Smooth muscle cell of the brain vasculature (primary cell): ENCODE data around the gene RASL11B.

ENCODE experiments used
- DNase-seq: peaks from one replicate; pipeline ENCODE4 v3.0.0-alpha.2; 2012; ENCODE audit warnings: low read depth, low spot score

The RASL11B gene

GRCh38 chr4:52843351-52843750 lies 18.8 kb upstream of the RASL11B start:
- DNase-seq = no peak

DNA sequence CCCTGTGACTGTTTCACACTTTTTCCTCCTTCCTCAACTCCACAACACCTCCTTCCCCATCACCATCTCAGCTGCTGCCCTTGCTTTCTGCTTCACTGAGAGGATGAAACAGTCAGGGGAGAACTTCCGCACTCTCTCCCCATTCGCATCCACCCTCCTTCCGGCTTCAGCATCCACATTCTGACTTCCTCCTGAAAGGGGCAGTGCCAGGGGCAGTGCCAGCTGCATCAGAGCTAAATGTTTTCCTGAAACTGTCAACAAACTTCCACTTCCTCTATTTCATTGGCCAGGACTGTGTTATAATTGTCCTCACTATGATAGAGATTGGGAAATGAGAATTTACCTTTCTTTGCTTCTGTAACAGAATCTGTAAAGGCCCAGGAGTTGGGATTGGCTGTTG lies 18.2 kb upstream of the RASL11B start:
- no peak for DNase-seq

DNA sequence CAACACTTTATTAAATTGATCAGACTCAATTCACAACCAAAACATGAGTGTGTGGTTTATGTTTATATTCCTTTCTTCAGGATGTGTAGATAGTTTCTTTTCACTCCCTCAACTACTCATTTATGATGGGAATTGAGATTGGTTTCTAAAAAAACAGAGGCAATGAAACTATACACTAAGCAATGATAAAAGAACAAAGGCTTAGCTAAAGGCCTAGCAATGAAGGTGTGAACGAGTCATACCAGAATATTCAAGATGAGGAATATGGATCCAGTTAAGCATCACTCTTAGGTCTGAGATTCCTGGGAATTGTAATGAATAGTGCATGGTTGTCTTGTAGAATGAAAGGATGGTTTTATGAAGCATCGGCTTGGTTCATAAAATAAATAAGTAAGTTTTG lies 17.5 kb upstream of the RASL11B start:
- DNase-seq = no peak

DNA sequence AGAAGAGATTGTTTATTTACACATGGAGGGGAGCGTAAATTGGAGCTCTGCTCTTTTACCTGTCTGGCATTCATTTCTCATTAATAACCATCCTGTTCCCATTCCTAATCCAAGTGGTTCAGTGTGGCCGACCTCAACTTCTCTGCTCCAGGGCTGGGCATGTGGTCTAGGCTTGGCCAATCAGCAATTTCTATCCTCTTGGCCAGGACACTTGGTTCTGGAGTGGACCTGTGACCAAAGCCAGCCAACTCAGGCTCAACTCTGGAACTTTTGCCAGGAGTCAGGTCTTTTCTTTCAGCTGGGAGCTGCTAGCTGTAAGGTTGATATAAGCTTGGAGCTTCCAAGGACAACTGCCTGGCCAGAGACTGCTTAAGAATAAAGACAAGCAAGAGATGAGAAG lies 15.6 kb upstream of the RASL11B start:
- no peak for DNase-seq

DNA sequence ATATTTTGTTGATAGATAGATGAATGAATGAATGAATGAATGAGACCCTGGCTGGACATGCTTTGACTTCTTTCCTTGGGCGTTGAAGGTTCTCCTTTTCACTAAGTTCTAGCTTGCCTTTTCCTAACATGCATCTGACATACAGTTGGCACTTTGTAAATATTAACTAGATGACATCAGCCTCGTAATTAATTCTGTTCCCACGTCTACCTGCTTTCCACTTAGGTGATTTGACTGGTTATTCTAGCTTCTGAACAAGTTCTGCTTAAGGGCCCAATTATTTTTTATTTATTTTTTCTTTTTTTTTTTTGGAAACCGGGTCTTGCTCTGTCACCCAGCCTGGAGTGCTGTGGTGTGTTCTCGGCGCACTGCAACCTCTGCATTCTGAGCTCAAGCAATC lies 13.9 kb upstream of the RASL11B start:
- DNase-seq = no peak

DNA sequence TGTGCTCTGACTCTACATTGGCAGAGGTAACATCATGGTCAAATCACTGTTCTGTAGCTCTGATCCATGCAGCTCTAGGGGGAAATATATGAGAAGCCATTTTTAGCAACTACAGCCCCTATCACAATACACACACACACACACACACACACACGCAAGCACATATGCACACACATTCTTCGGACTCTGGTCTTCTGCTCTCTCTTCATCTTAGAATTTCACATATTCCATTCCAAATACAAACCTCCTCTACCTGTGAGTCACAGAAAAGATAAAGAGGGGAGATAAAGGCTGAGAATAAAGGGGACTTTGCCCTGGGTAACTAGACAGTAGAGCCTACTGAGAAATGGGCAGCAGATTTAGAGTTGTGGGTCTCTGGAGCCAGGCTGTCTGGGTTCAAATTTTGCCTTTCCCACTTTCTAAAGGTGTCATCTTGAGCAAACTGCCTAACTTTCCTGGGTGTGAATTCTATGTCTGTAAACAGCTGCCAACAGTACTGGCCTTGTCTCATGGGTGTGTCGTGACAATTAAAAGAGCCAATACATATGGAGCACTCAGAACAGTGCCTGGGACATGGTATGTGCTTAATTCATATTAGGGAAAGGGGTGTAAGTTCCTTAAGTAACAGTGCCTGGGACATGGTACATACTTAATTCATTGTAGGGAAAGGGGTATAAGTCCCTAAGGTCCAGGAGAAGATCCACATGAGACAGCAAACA lies 11.6 kb upstream of the RASL11B start:
- no peak for DNase-seq

- DNase-seq = no peak
These were observed 10.1 kb upstream of the RASL11B start for GRCh38 chr4:52852041-52852440.

DNA sequence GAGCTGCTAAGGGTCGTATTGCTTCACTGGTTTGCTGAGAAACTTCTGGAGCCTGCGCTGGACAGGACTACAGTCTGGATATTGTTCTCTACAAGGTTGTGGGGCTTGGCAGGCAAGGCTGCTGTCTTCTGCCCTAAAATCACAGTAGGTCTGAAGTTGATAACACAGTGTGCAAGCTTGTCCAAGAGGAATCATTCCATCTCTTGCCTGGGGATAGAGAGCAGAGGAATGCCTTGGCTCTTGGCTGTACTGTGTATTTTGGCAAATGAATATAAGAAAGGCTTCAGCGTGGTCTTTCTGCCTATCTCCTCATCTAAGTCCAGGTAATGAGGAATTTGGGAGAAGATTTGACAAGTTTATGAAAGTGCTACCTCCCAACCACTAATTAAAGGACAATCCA lies 9.4 kb upstream of the RASL11B start:
- no peak for DNase-seq

GRCh38 chr4:52853351-52853750 lies 8.8 kb upstream of the RASL11B start:
- no peak for DNase-seq

DNA sequence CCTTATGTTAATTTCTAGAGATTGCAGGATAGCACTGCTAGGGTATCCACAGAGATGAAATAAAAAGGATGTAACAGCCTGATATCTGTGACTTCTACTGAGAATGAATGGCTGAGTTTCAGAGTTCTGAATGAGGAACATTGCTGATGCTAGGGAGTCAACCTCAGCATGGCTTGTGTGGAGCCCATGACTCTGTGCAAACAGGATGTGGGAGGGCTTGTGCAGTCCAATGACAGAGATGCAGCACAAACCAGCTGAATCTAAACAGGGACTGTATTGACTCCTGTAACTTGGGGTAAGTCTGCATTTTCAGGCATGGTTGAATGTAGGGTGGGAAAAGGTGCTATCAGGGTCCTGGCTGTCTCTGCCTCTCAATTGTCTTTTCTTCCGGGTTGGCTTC lies 5.3 kb upstream of the RASL11B start:
- DNase-seq = no peak

- DNase-seq = no peak
These were observed 1.8 kb upstream of the RASL11B start for GRCh38 chr4:52860361-52860760.

DNA sequence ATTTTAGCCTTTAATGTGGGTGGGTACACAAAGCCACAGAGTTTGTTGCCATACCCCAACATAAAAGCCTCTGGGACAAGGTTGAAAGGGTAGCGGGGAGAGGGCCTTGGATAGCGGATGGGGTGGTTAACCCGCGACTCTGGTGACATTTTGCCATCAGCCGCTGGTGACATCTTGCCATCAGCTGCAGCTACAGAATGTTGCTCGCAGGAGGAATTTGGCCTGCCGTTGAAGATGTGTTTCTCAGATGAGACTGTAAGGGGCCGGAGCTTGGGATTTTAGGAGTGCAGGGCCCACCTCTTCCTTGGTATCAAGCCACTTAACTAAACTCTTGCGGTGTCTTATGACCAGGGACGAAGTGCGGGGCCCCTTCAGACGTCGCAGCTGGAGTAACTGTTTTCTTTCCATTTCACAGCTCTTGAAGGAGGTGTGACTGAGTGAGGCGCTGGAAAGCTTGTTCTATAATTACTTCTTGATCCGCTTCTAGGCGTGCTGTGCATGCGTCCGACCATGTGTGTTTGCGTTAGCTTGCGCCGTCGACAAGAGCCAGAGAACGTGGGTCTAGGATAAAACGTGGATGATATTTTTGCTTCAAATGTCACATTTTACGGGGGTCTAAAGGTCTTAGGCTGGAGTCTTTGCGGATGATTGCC lies 820 bp upstream of the RASL11B start:
- DNase-seq = no peak

DNA sequence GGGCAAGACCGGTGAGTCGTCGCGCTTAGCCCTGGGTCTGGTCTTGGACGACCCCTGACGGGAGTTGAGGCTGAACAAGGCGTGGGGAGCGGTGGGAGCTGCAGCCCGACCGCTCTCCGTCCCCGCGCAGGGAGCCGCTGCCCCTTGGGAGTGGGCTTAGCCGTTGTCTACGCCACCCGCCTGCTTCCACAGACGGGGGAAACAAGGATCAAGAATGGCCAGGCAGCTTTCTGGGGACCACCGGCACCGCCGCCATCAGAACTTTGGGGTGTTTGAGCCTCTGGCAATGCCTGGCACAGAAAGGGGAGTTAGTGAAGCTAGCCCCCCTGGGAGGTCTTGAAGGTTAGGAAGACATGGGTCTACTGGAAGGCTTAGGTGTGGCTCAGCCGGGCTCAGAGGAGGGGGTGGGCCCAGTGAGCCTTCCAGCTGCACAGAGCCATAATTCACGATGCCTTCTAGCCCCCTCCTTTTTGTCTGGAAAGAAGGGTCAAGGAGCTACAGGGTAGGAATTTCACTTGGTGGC lies 583 bp downstream of the RASL11B start:
- DNase-seq = no peak

DNA sequence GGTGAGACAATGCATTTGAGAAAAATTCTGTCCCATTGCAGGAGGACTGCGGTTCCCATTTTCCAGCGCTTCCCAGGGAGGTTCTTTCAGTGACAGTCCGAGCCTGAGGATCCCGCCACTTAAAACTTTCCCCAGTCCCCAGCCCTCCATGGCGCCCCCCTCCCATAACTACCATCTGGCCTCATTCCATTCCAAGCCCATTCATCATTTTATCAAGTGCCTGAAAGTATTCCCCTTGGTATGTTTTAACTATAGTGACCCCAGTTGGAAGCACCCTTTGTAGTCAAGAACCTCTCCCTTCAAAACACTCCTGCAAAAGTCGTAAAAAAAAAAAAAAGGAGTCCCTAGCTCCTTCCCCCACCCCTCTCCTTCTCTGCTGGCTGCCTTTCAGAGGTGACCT lies 1.2 kb downstream of the RASL11B start:
- DNase-seq = no peak

GRCh38 chr4:52864793-52865192 lies 2.7 kb downstream of the RASL11B start:
- peak; percentile 3 for DNase-seq

DNA sequence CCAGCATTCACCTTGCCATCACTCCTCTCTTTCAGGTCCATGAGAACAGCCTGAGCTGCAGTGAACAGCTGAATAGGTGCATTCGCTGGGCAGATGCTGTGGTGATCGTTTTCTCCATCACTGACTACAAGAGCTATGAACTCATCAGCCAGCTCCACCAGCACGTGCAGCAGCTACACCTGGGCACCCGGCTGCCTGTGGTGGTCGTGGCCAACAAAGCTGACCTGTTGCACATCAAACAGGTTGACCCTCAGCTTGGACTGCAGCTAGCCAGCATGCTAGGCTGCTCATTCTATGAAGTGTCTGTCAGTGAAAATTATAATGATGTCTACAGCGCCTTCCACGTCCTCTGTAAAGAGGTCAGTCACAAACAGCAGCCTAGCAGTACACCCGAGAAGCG lies 3.2 kb downstream of the RASL11B start:
- DNase-seq = no peak

DNA sequence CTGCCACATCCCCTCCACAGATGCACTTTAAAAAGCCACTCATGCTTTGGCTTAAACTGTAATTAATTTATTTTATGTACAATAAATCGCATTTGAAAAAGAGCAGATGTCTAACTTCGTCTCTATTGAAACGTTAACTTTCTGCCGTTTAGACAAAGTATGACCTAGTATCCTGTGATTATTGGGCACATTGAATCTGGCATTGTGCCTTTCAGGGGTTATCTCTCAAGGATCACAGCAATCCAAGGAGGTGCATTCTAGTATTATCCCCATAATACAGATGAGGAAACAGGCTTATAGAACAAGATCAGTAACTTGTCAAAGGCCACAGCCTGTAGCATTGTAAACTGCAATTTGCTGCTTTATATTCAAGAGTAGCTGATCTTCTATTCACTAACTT lies 4.6 kb downstream of the RASL11B start:
- no peak for DNase-seq

DNA sequence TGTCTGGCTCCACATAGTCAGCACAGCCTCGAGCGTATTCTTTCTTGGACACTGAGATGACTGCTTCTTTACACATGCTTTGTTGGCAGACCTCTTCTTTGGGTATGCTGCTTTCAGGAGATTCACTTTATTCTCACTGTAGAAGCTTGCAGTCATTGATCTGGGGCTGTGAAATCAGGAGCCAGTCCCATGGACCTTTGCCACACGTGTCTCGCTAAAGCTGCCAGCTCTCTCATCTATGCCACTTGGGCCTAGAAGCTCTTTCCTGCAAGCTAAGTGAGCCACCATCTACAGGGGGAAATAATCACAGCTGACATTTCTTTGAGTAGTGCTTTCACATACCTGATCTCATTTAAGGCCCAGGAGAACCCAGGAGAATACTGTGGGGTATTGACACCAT lies 5.0 kb downstream of the RASL11B start:
- no peak for DNase-seq

DNA sequence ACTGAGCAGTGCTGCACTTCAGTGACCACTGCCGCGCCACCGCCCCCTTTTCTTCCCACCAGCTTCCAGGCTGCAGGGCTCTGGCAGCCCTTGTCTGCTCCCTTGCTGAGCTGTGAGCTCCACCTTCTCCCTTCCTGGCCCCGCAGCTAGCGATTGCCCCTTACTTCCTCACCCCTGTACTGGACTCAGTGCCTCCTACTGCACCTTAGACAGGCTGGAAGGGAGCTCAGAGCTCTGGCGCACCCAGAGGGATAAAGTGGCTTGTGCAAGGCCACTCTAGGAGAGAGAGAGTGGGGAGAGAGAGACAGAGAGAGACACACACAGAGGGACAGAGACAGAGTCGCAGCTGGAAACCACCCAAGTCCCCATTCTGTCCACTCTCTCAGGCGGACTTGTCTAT lies 6.0 kb downstream of the RASL11B start:
- no peak for DNase-seq

DNA sequence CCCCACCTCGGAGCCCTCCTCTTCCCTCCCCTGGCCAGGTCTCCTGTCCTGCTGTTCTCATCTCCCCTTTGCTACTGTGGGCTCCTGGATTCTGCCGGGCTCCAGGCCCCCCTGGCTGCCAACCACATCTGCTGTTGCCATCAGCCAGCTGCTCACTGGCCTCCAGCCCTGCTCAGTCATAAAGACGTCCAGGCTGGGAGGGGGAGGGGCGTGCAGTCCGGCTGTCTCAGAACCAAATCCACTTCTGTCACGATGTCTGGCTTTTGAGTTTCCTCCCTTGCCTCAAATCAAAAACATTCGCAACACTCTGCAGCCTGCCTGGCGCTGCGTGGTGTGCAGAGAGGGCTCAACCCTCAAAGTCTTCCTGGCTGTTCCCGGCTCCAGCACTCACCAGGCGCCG lies 7.1 kb downstream of the RASL11B start:
- no peak for DNase-seq

GRCh38 chr4:52869656-52870055 lies 7.5 kb downstream of the RASL11B start:
- no peak for DNase-seq

DNA sequence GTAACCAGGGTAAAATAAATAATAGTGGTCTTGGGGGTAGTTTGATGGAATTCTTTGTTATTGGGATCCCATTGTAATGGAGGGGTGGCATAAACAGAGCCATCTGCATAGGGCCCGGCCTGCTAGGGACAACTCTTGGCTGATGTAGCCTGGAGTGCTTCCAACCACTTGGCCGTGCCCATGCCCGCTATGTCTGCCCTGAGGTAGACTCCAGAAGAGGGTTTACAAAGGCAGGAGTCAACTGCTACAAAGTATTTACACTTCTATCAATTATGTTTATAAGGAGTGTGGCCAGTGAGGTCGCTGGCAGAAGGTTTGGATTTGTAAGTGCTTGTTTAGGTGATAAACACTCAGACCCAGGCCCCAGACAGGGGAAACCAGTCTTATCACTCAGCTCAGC lies 8.1 kb downstream of the RASL11B start:
- no peak for DNase-seq

GRCh38 chr4:52873191-52873590 lies 11.1 kb downstream of the RASL11B start:
- DNase-seq = no peak
